HG03039 (cell line): ENCODE results near the gene PTPN20.
"Not testable (repeated sequence)": the region's sequence is repeated elsewhere in the genome, so short reads cannot be mapped to it uniquely, and the experiment has no call there.

ENCODE experiments used
- ATAC-seq: cut with Tn5 transposase; IDR thresholded peaks from one replicate; pipeline ENCODE4 v1.9.1; 2021; ENCODE audit warnings: mild to moderate bottlenecking, moderate library complexity; ENCODE audit not compliant: unreplicated experiment

The PTPN20 gene

DNA sequence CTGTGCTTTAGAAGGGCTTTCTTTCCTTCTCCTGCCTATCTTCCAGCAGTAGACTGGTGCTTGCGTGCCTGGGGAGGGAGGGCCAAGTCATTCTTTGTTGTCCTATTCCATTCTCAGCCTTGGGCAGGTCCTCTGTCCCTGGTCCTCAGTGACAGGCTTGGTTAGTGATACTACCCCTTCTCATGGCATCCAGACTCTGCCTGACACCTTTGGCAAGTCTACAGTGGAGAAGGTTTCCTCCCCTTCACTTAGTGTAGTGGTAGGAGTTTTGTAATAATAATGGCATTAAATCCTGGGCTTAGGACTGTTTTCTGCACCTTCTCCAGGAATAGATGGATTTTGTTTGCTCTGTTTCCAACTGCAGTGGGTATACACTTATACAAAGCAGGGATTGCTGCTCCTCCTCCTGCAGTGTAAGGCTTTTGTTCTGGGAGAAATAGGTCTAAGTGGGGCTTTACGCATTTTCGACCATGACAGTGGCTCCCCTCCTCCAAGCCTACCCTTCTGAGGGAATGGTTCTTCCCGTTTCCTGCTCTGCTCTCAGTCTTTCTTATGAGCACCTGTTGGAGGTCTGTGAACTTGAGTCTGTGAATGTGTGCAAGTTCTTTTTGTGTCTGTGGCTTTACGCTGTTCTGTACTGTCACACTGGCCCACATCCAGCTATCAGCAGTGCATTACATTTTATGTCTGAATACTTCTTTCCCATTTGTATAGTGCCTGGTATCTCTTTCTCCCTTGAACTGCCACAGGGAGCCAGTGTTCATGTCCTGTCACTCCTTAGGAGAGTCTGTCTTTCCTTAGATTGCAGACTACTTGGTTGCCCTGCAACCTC lies 37.7 kb downstream of the PTPN20 start:
- not testable (repeated sequence) for ATAC-seq

DNA sequence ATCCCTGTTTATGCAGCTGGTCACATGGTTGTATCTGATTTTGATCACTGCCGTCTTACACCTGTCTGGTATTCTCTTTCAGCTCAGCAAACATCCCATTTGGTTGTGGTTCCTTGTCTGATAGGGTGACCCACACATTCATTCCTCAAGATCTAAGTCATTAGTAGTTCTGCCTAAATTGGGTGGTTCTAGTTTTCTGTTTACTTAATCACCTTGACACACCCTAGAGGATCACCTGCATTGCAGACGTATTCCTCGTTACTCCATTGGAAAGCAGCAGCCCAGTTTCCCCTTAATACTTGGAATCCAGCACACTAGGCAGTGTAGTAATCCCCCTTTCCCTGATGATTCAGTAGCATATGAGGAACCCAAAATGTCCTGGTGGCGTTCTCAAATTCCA lies 41.3 kb downstream of the PTPN20 start:
- not testable (repeated sequence) for ATAC-seq

DNA sequence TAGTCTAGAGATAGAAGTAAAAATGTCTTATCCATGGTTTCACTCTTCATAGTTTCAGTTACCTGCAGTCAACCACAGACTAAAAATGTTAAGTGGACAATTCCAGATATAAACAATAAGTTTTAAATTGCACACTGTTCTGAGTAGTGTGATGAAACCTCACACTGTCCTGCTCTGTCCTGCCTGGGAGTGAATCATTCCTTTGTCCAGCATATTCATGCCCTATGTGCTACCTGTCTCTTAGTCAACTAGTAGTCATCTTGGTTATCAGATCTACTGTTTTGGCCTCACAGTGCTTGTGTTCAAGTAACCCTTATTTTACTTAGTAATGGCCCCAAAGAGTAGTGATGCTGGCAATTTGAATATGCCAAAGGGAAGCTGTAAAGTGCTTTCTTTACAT lies 49.5 kb downstream of the PTPN20 start:
- not testable (repeated sequence) for ATAC-seq

DNA sequence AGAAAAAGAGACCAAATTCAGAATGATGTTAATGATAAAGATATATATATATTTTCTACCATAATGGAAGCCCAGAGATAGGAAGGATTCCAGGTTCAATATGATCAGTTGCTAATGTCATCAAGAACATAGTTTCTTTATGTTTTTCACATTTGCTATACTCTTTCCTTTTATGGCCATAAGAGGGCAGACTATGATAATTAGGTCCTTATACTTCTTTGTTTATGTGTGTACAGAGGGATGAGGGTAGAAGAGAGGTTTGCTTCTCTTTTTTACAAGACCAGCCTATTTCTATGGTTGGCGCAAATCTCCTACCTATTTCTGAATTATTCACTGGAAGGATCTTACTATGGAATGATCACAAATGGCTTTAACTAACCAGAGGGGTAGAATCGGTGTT lies 52.1 kb downstream of the PTPN20 start:
- ATAC-seq, result not testable (repeated sequence)

DNA sequence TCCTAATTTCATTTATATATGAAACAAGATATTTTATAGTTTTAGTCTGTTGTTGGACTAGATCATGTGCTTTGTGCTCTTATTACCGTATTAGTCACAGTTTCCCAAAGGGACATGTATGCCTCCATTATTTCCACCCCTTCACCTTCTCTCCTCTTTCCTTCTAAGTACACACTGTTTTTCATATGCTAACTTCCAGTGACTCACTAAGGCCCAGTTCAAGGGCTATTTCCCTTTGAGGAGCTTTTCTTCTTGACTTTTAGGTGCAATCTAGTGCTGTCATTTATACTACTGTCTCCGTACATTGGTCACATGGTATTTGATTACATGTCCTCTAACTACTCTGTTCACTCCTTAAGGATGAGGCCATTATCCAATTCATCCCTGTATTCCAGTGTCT lies 55.8 kb downstream of the PTPN20 start:
- not testable (repeated sequence) for ATAC-seq

DNA sequence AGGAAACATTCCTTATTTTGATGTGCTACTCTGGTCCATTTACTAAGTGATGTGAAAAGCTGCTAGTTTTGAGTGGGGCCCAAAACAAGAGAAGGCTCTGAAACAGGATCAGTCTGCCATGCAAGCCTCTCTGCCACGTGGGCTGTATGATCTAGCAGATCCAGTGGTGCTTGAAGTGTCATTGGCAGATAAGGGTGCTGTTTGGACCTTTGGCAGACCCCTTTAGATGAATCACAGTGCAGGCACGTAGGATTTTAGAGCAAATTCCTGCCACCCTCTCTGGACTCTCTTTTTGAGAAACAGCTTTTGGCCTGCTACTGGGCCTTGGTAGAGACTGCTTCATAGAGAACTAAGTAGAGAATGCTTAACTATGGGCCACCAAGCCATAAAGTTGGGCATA lies 69.0 kb downstream of the PTPN20 start:
- ATAC-seq, result not testable (repeated sequence)

DNA sequence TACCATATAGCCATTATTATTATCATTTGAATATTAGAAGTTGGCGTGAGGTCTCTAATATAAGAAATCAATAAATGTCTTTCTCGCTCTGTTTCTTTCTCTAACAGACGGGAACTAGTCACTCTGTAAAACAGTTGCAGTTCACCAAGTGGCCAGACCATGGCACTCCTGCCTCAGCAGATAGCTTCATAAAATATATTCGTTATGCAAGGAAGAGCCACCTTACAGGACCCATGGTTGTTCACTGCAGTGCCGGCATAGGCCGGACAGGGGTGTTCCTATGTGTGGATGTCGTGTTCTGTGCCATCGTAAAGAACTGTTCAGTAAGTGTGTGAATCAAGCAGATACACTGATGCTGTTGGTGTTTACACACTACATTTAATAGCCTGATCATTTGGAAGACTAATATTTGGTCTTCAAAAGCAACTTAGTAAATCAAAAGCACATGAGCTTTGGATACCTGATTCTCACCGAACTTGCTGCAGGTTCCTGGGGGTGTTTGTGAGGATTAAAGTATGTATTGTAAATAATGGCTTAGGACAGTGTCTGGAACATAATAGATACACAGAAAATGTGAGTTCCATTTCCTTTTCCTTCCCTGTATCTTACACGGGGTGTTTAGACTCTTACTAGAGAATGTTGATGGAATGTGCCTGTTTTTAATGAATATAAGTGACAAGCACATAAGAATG lies 76.2 kb downstream of the PTPN20 start:
- ATAC-seq, result peak; percentile 83

DNA sequence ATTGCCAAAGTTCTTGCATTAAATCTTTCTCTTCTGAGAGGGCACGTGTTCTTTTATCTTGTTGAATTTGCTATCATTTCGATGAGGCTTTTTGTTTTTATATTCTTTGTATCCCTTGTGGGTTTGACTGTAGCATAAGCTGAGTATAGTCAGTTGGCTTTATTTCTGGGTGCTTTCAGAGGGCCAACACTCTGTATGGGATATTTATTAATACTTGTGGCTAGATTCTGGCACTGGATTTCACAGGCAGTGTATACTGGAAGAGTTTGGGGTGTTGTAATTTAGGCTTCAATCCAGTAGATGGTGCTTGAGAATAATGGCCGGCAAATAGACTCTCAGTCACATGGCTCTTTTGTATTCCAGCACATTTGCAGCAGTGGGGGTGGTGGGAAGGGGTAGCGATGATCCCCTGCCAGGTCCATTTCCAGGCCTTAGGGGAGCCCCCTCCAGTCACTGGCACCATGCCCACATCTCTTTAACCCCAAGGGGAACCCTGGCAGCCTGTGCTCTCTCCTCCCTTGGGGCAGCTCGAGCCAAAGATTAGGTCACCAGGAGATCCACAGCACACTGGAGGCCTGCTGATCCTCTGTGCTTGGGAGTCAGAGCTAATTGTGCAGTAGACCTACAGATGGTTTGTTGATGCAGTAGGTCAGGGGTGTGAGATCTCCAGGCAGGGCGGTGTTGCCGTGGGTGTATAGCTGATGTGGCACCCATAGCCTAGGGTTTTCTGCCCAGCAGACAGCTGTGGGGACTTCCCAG lies 81.8 kb downstream of the PTPN20 start:
- no peak for ATAC-seq

DNA sequence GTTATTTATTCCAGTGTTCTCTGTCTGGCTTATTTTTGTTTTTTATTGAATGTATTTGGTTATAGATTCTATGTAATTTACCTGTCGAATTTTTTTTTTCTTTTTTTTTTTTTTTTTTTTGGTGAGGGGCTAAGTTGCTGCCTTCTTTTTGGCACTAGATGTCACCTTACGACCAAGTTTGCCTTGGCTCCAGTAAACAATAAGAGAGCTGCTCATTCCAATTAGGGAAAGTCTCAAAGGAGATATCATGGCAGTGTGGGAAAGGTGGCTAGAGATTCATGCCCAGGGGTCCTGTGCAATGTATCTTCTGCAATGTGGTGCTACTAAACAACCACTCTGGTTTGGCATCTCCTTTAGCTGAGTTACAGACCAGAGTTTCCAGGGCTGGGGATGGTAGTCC lies 84.0 kb downstream of the PTPN20 start:
- ATAC-seq, result no peak

DNA sequence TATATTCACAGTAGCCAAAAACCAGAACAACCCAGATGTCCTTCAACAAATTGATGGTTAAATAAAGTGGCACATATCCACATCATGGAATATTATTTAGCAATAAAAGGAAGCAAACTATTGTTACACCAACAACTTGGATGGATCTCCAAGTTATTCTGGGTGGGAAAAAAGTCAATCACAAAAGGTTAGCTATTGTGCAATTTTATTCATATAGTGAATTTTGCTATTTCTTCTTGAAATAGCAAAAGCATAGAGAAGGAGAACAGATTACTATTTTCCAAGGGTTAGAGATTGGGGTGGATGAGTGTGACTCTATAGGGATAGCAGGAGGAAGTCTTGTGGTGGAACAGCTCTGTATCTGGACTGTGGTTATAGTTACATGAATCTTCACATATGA lies 87.0 kb downstream of the PTPN20 start:
- no peak for ATAC-seq

DNA sequence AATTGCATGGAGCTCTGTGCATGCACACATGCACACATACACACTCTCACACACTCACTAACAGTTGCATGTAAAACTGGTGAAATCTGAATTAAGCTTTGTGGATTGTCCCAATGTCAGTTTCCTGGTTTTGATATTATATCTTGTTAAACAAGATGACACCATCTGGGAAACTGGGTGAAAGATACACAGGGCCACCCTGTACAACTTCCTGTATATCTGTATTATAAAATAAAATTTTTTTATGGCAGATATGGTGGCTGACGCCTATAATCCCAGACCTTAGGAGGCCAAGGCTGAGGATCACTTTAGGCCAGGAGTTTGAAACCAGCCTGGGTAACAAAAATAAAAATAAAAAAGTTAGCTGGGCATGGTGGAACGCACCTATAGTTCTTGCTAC lies 87.4 kb downstream of the PTPN20 start:
- no peak for ATAC-seq

DNA sequence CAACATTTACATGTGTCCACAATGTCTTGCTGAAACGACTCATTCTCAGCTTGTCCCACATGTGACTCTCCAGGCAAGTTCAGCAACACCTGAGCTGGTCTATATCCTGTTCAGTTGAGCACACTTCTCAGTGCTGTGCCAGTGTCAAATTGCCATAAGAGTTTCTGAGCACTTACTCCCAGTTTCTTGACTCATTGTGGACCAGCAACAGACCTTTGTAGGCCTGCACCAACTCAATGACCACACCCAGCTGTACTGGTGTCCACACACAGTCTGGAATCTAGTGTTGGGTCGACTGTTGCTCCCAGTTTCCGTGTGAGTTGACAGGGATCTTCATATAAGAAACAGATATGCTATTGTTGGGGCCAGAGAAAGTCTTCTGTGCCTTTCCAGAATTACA lies 88.0 kb downstream of the PTPN20 start:
- ATAC-seq, result no peak

DNA sequence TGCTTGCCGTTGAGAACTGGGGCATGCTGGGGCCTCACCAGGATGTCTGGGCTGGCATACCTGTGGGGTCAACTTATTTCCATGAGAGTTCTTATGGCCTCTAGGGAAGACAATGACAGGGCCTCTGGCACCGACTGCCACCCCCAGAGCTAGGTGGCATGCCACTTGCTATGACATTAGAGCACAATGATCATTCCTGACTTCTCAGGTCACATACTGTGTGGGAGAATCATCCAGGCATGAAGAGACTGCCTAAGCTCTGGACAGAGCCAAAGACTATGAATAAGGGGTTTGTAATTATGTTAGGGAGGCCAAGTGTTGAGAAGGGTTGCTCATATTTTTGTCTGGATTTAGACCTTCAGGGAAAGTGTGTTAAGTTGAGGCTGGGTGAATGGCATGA lies 97.5 kb downstream of the PTPN20 start:
- ATAC-seq, result no peak

DNA sequence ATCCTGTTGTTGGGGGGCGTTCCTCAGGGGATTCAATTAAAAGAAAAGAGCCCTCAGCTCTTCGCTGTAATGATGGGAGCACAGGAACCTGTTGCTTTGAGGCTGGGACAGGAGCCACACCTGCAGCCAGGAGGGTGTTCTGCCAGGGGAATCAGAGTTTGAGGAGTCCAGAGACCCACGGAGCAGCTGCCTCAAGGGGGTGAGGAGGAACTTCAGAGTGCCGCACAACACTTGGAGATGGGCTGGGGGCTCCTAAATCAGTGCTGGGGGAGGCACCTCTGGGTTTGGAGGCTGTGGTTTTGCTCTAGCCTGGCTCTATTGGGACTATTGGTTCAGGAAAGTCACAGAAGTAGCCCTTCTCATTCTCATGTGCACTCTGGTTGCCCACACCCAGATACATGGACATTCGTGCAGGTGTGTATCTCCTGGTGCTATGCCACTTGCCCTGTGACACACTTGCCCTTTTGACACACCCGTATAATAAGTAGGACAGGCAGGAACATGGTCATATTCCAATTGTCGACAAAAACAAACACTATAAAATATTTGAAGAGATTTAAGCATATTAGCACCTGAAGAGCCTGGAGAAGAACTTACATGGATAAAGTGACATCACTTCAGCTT lies 98.1 kb downstream of the PTPN20 start:
- no peak for ATAC-seq

DNA sequence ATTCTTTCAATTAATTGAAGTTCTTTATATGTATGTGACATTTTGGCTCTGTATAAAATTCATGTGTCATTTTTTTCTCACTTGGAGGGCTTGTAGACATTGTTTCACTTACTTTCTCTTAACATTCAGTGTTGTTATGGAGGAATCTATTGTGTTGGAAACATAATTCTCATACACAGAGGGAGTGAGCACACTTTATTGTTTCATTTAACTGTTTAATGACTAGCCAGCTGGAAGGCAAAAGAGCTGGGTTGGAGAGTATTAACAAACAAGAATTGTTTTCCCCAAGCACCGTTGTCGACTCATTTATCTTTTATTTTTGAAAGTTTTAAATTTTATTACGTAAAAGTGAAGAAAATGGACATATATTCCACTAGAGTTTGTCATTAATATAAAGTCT lies 98.8 kb downstream of the PTPN20 start:
- no peak for ATAC-seq

DNA sequence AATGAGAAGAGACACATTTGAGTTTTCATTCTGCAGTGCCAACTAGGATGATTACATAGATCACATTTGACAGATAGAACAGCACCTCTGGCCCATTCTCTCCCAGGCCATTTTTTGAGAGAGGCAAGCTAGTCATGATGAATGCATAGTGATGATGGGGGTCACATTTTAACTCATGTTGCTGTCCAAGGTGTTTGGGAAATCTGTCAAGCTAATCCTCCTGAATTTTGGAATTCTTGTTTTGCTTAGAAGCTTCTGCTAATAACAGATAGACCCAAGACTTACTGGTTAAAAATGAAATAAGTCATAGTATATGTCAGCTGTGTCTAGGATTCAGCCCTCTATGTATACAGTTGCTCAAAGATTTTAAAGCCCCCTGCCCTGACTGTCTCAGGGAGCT lies 101.0 kb downstream of the PTPN20 start:
- ATAC-seq, result no peak

DNA sequence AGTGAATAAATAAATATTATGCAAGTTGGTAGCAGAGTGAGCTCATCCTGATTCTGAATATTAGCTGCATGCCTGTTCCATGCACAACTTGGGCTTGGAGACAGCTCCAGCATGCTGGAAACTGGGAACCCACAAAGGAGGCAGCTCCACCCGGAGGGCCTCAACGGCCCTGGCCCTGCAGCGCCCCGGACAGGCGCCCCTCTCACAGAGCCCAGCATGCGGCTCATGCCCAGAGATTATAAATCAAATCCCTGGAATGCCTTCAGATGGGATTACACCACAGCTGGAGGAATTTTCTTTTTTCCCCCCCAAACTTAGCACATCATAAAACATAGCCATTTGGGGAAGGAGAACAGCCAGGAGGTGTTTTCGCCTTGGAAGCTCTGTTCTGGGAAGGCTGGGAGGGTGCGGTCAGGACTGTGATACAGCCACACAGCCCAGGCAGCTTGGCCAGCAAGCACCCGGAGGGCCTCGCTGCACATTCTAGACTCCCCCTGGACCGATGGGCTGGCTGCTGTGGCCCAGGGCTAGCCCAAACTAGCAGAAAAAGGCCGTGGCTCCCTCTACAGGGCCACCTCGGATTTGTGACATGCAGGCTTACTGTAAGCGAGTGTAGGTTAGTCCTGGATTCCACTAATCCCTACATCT lies 102.4 kb downstream of the PTPN20 start:
- ATAC-seq, result no peak

DNA sequence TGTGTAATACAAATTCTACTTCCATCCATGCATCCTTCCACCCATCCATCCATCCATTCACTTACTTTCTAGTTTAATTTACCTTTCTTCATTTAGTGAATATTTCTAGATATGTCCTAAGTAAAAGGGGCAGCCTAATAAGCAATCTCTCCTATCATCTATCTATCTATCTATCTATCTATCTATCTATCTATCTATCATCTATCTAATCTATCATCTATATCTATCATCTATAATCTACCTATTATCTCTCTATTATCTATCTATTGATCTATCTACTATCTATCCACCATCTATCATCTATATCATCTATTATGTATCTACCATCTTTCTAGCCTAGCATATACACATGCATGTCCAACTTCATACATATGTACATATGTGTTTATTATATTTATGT lies 104.2 kb downstream of the PTPN20 start:
- no peak for ATAC-seq

DNA sequence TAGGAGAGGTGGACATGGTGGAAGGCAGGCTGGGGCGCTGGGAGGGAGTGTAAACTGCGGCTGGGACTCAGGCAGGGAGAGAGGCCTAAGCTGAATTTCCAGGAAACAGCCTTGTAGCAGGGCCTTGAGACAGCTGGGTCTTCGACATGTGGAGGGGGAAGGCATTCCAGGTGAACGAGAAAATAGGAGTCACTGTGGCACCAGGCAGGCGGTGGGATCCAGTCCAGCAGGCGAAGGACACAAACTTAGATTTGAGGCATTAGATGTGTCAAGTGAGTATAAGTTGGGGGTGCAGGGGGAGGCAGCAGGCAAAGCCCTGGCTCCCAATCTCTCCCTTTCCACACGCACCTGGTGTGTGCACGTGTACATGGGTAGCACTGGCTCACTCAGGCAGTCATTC lies 105.3 kb downstream of the PTPN20 start:
- no peak for ATAC-seq

DNA sequence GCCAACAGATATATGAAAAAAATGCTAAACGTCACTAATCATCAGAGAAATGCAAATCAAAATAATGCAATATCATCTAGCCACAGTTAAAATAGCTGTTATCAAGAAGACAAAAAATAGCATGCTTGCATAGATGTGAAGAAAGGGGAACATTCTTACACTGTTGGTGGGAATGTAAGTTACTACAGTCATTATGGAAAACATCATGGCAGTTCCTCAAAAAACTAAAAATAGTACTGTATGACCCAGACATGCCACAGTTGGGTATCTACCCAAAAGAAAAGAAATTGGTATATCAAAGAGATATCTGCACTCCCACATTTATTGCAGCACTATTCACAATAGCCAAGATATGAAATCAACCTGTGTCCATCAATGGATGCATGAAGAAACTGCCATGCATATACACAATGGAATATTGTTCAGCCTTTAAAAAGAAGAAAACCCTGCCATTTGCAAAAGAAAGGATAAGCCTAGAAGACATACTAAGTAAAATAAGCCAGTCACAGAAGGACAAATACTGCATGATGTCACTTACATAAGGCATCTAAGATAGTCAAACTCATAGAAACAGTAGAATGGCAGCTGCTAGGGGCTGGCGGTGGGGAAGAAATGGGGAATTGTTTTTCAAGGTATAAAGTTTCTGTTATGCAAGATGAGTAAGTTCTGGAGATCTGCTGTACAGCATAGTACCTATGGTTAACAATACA lies 107.0 kb downstream of the PTPN20 start:
- ATAC-seq, result no peak
